HG03135 (cell line): ENCODE measurements around the gene RAB15.

Experiments
- ATAC-seq: cut with Tn5 transposase; IDR thresholded peaks from one replicate; pipeline ENCODE4 v1.9.1; 2021; ENCODE audit warnings: mild to moderate bottlenecking, moderate library complexity; ENCODE audit not compliant: unreplicated experiment

Gene RAB15

GRCh38 chr14:64956697-64957406 is 15.3 kb downstream of the RAB15 start:
- no peak for ATAC-seq

GRCh38 chr14:64955297-64955696 is 16.8 kb downstream of the RAB15 start:
- no peak for ATAC-seq

- no peak for ATAC-seq
Measured at GRCh38 chr14:64954491-64955240, 17.5 kb downstream of the RAB15 start.

GRCh38 chr14:64953661-64954060 is 18.5 kb downstream of the RAB15 start:
- no peak for ATAC-seq

GRCh38 chr14:64953310-64953654 is 18.9 kb downstream of the RAB15 start:
- no peak for ATAC-seq

GRCh38 chr14:64952598-64953309 is 19.4 kb downstream of the RAB15 start:
- no peak for ATAC-seq

- ATAC-seq = no peak
Measured at GRCh38 chr14:64951724-64952123, 20.4 kb downstream of the RAB15 start.

GRCh38 chr14:64951291-64951690 is 20.8 kb downstream of the RAB15 start:
- ATAC-seq = no peak

GRCh38 chr14:64950889-64951288 is 21.2 kb downstream of the RAB15 start:
- ATAC-seq = no peak

GRCh38 chr14:64948612-64949210 is 23.4 kb downstream of the RAB15 start:
- ATAC-seq = no peak

GRCh38 chr14:64947710-64948611 is 24.2 kb downstream of the RAB15 start:
- no peak for ATAC-seq

GRCh38 chr14:64946310-64947045 is 25.7 kb downstream of the RAB15 start:
- no peak for ATAC-seq

- ATAC-seq = no peak
Measured at GRCh38 chr14:64945431-64946178, 26.5 kb downstream of the RAB15 start.

- ATAC-seq = no peak
Measured at GRCh38 chr14:64944861-64945260, 27.3 kb downstream of the RAB15 start.

GRCh38 chr14:64944041-64944440 is 28.1 kb downstream of the RAB15 start:
- no peak for ATAC-seq

- ATAC-seq = no peak
Measured at GRCh38 chr14:64943556-64943955, 28.6 kb downstream of the RAB15 start.

GRCh38 chr14:64942531-64943111 is 29.5 kb downstream of the RAB15 start, which contains the start of gene GPX2:
Gene GPX2 (minus strand): TSS chr14:64942745. CDS start chr14:64942726, 19 bp downstream.
- no peak for ATAC-seq

GRCh38 chr14:64940336-64940910 is 31.7 kb downstream of the RAB15 start:
- ATAC-seq = no peak
